Measurements from ENCODE around the gene GTF3C2.
"Not testable (repeated sequence)": the region's sequence is repeated elsewhere in the genome, so short reads cannot be mapped to it uniquely, and the experiment has no call there.

Gene GTF3C2

GRCh38 chr2:27372937-27373336 lies 16.4 kb upstream of the GTF3C2 start:
- no peak for DNase-seq

GRCh38 chr2:27370816-27371620 lies 14.5 kb upstream of the GTF3C2 start:
- DNase-seq: peak; percentile 50

GRCh38 chr2:27370026-27370815 lies 13.7 kb upstream of the GTF3C2 start, which contains the start of the genes EIF2B4 and SNX17:
TSS of gene EIF2B4 (minus strand) at chr2:27370338. CDS start at chr2:27370314, 24 bp downstream.
TSS of gene SNX17 (plus strand) at chr2:27370616. CDS start at chr2:27370744, 128 bp downstream.
- DNase-seq: peak; percentile 99

GRCh38 chr2:27369471-27370025 lies 13.0 kb upstream of the GTF3C2 start:
- no peak for DNase-seq

GRCh38 chr2:27363933-27364332 lies 7.4 kb upstream of the GTF3C2 start:
- DNase-seq: no peak

GRCh38 chr2:27362678-27363420 lies 6.3 kb upstream of the GTF3C2 start:
- DNase-seq: no peak

- no peak for DNase-seq
Measured at GRCh38 chr2:27356056-27356381, 545 bp downstream of the GTF3C2 start.

- DNase-seq: no peak
Measured at GRCh38 chr2:27354597-27354927, 2.0 kb downstream of the GTF3C2 start.

GRCh38 chr2:27353762-27354596 lies 2.6 kb downstream of the GTF3C2 start:
- DNase-seq: no peak

- DNase-seq: not testable (repeated sequence)
Measured at GRCh38 chr2:27353386-27353761, 3.2 kb downstream of the GTF3C2 start.

- DNase-seq: peak; percentile 23
Measured at GRCh38 chr2:27351802-27352598, 4.6 kb downstream of the GTF3C2 start.

GRCh38 chr2:27350106-27350693 lies 6.4 kb downstream of the GTF3C2 start:
- DNase-seq: no peak

- DNase-seq: no peak
Measured at GRCh38 chr2:27347641-27348040, 8.9 kb downstream of the GTF3C2 start.

- no peak for DNase-seq
Measured at GRCh38 chr2:27336173-27336572, 20.4 kb downstream of the GTF3C2 start.

- no peak for DNase-seq
Measured at GRCh38 chr2:27335311-27335710, 21.3 kb downstream of the GTF3C2 start.

GRCh38 chr2:27324720-27325119 lies 31.8 kb downstream of the GTF3C2 start:
- DNase-seq: no peak

- DNase-seq: no peak
Measured at GRCh38 chr2:27323596-27324285, 32.8 kb downstream of the GTF3C2 start.

GRCh38 chr2:27322766-27323595 lies 33.6 kb downstream of the GTF3C2 start, which contains the start of gene MPV17:
TSS of gene MPV17 (minus strand) at chr2:27323097. CDS start at chr2:27322517, 580 bp downstream.
- peak; percentile 93 for DNase-seq

- DNase-seq: no peak
Measured at GRCh38 chr2:27322301-27322765, 34.2 kb downstream of the GTF3C2 start.
